Common myeloid progenitor, CD34-positive (primary cell): ENCODE data around the gene INSR.
A peak's percentile ranks its signal among the peaks of the same experiment; 100 is the strongest.

Experiments
- CTCF ChIA-PET: fragments of 350-600 bp; sonication (Branson Sonifier 250); formaldehyde crosslinking; loops from one replicate; lab custom pipeline; 2021; ENCODE audit warnings: antibody characterized with exemption; lab: Charles Lee
- POLR2A ChIA-PET: fragments of 350-600 bp; sonication (Branson Sonifier 250); formaldehyde crosslinking; loops from one replicate; lab custom pipeline; 2021; ENCODE audit warnings: antibody characterized with exemption; lab: Charles Lee
- DNase-seq, 3 donors: peaks; one replicate each; pipeline versions ENCODE4 v3.0.0 to v3.0.0-alpha.2; 2013
- H3K27ac ChIP-seq, 2 experiments: 1 replicate in 1 of 2; 2 replicates in 1 of 2; pipeline ENCODE4 v1.7.0; 2013; ENCODE audit warnings: inconsistent platforms in 2 of 2, low read length in 2 of 2, mild to moderate bottlenecking in 2 of 2, low read depth in 1 of 2, moderate library complexity in 1 of 2; ENCODE audit not compliant: severe bottlenecking in 2 of 2, insufficient read depth in 1 of 2, poor library complexity in 1 of 2
- H3K27me3 ChIP-seq, 5 experiments: replicated peaks in 2 of 5; 1 replicate in 3 of 5; 2 replicates in 2 of 5; pipeline versions ENCODE4 v1.6.1 to v1.7.0; 2013; ENCODE audit warnings: low read length in 4 of 5, mild to moderate bottlenecking in 2 of 5, moderate library complexity in 2 of 5, inconsistent platforms in 1 of 5; ENCODE audit not compliant: insufficient read depth in 5 of 5, control insufficient read depth in 4 of 5
- H3K36me3 ChIP-seq, 4 experiments: 1 replicate in 2 of 4; 2 replicates in 2 of 4; pipeline versions ENCODE4 v1.6.1 to v1.7.0; 2013; ENCODE audit warnings: low read length in 3 of 4, control low read depth in 1 of 4, mild to moderate bottlenecking in 1 of 4; ENCODE audit not compliant: control insufficient read depth in 4 of 4, insufficient read depth in 4 of 4
- H3K4me1 ChIP-seq, 4 experiments: 1 replicate in 3 of 4; 2 replicates in 1 of 4; pipeline versions ENCODE4 v1.6.1 to v1.7.1; 2013; ENCODE audit warnings: low read length in 3 of 4, mild to moderate bottlenecking in 3 of 4, control low read depth in 1 of 4, inconsistent platforms in 1 of 4, moderate library complexity in 1 of 4; ENCODE audit not compliant: control insufficient read depth in 4 of 4, insufficient read depth in 4 of 4; ENCODE audit errors: control extremely low read depth in 1 of 4
- H3K4me3 ChIP-seq, 7 experiments: 1 replicate in 4 of 7; 2 replicates in 3 of 7; pipeline versions ENCODE4 v1.5.1 to v1.7.0; 2013; ENCODE audit warnings: mild to moderate bottlenecking in 7 of 7, low read length in 6 of 7, moderate library complexity in 6 of 7, inconsistent platforms in 2 of 7, low read depth in 2 of 7, control low read depth in 1 of 7; ENCODE audit not compliant: insufficient read depth in 4 of 7, control insufficient read depth in 1 of 7; ENCODE audit errors: extremely low read depth in 1 of 7
- H3K9me3 ChIP-seq, 5 experiments: 1 replicate in 4 of 5; 2 replicates in 1 of 5; pipeline versions ENCODE4 v1.6.1 to v1.7.1; 2013; ENCODE audit warnings: low read length in 4 of 5, mild to moderate bottlenecking in 2 of 5, inconsistent platforms in 1 of 5, low read depth in 1 of 5, moderate library complexity in 1 of 5; ENCODE audit not compliant: control insufficient read depth in 4 of 5, insufficient read depth in 2 of 5; ENCODE audit errors: control extremely low read depth in 1 of 5
- WGBS: methylation state at CpG from one replicate; pipeline ENCODE4 v1.1.5; 2013; ENCODE audit not compliant: insufficient coverage; 5-methylcytosine and 5-hydroxymethylcytosine counted together

INSR gene

GRCh38 chr19:7297742-7298141, 3.5 kb upstream of the INSR start:
- no peaks in the 10 kb centered on the region for H3K36me3 ChIP-seq
- no peak for DNase-seq
- ChIA-PET POLR2A (no interaction called here), CTCF (no interaction called here)
- no peak overlapping the region for H3K27ac ChIP-seq
- WGBS: 82% methylated on average over 6 of the region's 7 CpGs
- H3K9me3 ChIP-seq: no peaks in the 10 kb centered on the region
- H3K4me3 ChIP-seq: no peak overlapping the region
- H3K27me3 ChIP-seq: peaks cover 0 to 2% (median 0%) of the 10 kb centered on the region in 5 experiments
- peaks cover 0 to 21% (median 18%) of the 10 kb centered on the region in 4 experiments for H3K4me1 ChIP-seq

DNA sequence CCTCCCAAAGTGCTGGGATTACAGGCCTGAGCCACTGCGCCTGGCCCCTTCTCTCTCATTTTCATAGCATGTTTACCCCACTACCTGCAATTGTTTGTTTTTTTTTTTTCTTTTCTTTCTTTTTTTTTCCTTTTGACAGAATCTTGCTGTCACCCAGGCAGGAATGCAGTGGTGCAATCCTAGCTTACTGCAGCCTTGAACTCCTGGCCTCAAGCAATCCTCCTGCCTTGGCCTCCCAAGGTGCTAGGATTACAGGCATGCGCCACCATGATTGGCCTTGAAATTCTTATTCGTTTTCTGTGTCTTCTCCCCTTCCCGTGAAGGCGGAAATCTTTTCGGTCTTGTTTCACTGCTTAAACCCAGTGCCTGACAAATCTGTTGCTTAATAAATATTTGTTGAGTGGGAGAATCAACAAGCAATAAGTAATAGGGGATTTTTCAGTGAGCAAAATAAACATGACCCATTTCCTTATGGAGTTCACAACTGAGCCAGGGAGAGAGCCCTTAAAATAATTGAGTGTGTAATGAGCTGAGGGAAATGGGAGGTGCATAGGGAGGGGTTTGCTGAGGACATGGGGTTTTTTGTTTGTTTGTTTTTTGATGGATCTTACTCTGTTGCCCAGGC, 1.8 kb upstream of the INSR start:
- H3K4me3 ChIP-seq: no peak overlapping the region
- WGBS: 100% methylated on average over 3 of the region's 6 CpGs
- POLR2A ChIA-PET: interaction anchor here (0.6 kb wide), 1 partner anchor 105 kb away, joined by 3 read pairs; no protein-coding TSS in a partner anchor
- H3K4me1 ChIP-seq: peaks cover 0 to 25% (median 21%) of the 10 kb centered on the region in 4 experiments
- no peaks in the 10 kb centered on the region for H3K9me3 ChIP-seq
- DNase-seq: no peak
- no peaks in the 10 kb centered on the region for H3K36me3 ChIP-seq
- peaks cover 0 to 2% (median 0%) of the 10 kb centered on the region in 5 experiments for H3K27me3 ChIP-seq
- no peak overlapping the region for H3K27ac ChIP-seq
- CTCF ChIA-PET: no interaction called here

DNA sequence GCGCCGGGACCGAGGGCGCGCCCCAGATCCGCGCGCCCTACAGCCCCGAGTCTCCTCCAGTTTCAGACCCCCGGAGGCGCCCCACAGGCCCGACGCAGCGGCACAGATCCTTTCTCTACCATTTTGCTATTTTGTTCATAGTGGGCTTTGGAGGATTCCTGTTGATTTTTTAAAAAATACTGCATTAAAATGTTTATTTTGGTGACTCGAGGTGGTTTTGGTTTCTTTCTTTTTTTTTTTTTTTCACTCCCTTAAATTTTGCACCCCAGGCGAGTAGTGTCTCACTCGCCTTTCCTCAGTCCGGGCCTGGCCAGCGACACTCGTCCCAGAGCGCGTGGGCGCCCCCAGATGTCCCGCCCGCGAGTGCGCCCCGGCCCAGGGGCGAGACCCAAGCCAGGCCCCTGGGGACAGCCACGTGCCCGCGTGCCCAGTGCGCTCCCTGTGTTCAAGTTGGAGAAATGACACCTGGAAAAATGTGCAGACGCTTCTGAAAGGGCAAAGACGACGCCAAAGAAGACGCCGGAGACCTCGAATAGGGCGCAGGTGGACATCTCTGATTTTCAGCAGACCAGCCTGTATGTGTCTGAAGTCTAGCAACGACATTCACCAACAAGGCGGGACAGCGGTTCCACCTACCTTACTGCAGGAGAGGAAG, 471 bp upstream of the INSR start:
- peak; percentile 72 to 81 (median 74) for DNase-seq
- peak overlapping the region in 1 of 2 experiments; percentile 54 for H3K27ac ChIP-seq
- H3K36me3 ChIP-seq: no peaks in the 10 kb centered on the region

GRCh38 chr19:7292950-7293761, 1.1 kb downstream of the INSR start:
- H3K9me3 ChIP-seq: no peaks in the 10 kb centered on the region
- POLR2A ChIA-PET: interaction anchor here (0.9 kb wide), 1 partner anchor 96 kb away, joined by 3 read pairs; no protein-coding TSS in a partner anchor
- no peak overlapping the region for H3K27ac ChIP-seq
- CTCF ChIA-PET: interaction anchor here (1.0 to 1.3 kb wide), 2 partner anchors 47 to 144 kb away, joined by 3 to 4 read pairs; no protein-coding TSS in a partner anchor
- H3K27me3 ChIP-seq: peaks cover 0 to 2% (median 0%) of the 10 kb centered on the region in 5 experiments
- H3K36me3 ChIP-seq: no peaks in the 10 kb centered on the region
- WGBS: 15% methylated on average over 42 of the region's 54 CpGs
- H3K4me3 ChIP-seq: peak overlapping the region; percentile 51 to 82 (median 74)
- peaks cover 0 to 25% (median 21%) of the 10 kb centered on the region in 4 experiments for H3K4me1 ChIP-seq
- peak in 2 of 3 donors; percentile 42 to 51 for DNase-seq

More for the DNA sequence above, 471 bp upstream of the INSR start:
- peaks cover 0 to 25% (median 21%) of the 10 kb centered on the region in 4 experiments for H3K4me1 ChIP-seq
- CTCF ChIA-PET: interaction anchor here (1.0 to 1.3 kb wide), 2 partner anchors 45 to 146 kb away, joined by 3 to 4 read pairs; no protein-coding TSS in a partner anchor
- POLR2A ChIA-PET: no interaction called here
- 9% methylated on average over 13 of the region's 43 CpGs for WGBS
- peaks cover 0 to 2% (median 0%) of the 10 kb centered on the region in 5 experiments for H3K27me3 ChIP-seq
- H3K9me3 ChIP-seq: no peaks in the 10 kb centered on the region
- H3K4me3 ChIP-seq: peak overlapping the region in 6 of 7 experiments; percentile 51 to 82 (median 76)

- H3K36me3 ChIP-seq: peaks cover 0 to 3% (median 0%) of the 10 kb centered on the region in 4 experiments
- ChIA-PET POLR2A (no interaction called here), CTCF (no interaction called here)
- no peak for DNase-seq
- H3K4me1 ChIP-seq: peaks cover 0 to 25% (median 21%) of the 10 kb centered on the region in 4 experiments
- no peaks in the 10 kb centered on the region for H3K9me3 ChIP-seq
- H3K4me3 ChIP-seq: peak overlapping the region in 4 of 7 experiments; percentile 32 to 82 (median 66)
- no peak overlapping the region for H3K27ac ChIP-seq
- WGBS: 82% methylated on average over 6 of the region's 12 CpGs
- H3K27me3 ChIP-seq: no peaks in the 10 kb centered on the region
These were observed 1.8 kb downstream of the INSR start for GRCh38 chr19:7292352-7292949.

GRCh38 chr19:7288977-7289376, 5.2 kb downstream of the INSR start:
- WGBS: 91% methylated on average over 5 of the region's 6 CpGs
- H3K36me3 ChIP-seq: peaks cover 0 to 3% (median 0%) of the 10 kb centered on the region in 4 experiments
- H3K27me3 ChIP-seq: no peaks in the 10 kb centered on the region
- DNase-seq: no peak
- POLR2A ChIA-PET: no interaction called here
- CTCF ChIA-PET: no interaction called here
- H3K9me3 ChIP-seq: no peaks in the 10 kb centered on the region
- peaks cover 0 to 15% (median 12%) of the 10 kb centered on the region in 4 experiments for H3K4me1 ChIP-seq
- no peak overlapping the region for H3K4me3 ChIP-seq
- no peak overlapping the region for H3K27ac ChIP-seq
